ENCODE data around the gene KIAA0825.

DNA sequence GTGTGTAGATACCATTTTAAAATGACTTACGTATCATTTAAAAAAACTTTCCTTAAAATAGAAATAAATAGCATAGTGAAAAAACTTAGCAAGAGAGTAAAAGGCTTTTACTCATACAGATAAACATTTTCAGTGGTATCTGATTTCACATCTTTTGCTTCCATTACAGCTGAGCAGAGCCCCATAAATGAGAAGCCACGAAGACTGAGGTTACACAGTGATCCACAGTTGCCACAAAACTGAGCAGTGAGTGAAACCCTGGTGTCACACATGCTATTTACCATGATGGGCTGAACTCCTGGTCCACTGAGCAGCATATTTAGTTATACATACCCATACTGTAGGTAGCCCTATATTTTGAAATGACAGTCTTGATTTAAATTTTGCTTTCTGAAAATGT lies 401.2 kb downstream of the KIAA0825 start:
- TF ChIP-seq YY1 (IDR thresholded peaks at IDR 0.05; ENCODE audit: insufficient read depth, insufficient read length) (no peak), ZNF274 (IDR thresholded peaks at IDR 0.05; ENCODE audit: low read depth, low read length) (no peak)
